Neutrophil (primary cell): ENCODE results near the gene MYRF.

ENCODE experiments used
- H3K27ac ChIP-seq: fragments of 200-600 bp; sonication (generic); 2 replicates; pipeline ENCODE4 v1.5.1; 2016; ENCODE audit warnings: mild to moderate bottlenecking, moderate library complexity
- H3K27me3 ChIP-seq: fragments of 200-600 bp; sonication (generic); 2 replicates; pipeline ENCODE4 v1.6.0; 2016; ENCODE audit warnings: mild to moderate bottlenecking
- H3K36me3 ChIP-seq: fragments of 200-600 bp; sonication (generic); 2 replicates; pipeline ENCODE4 v1.5.1; 2017
- H3K4me1 ChIP-seq, 2 experiments: fragments of 200-600 bp in 1 of 2; sonication (generic) in 1 of 2; 1 replicate in 1 of 2; 2 replicates in 1 of 2; pipeline versions ENCODE4 v1.5.1 to v1.6.1; 2013 to 2016; ENCODE audit warnings: low read depth in 1 of 2, low read length in 1 of 2, mild to moderate bottlenecking in 1 of 2, moderate library complexity in 1 of 2; ENCODE audit not compliant: control insufficient read depth in 1 of 2, insufficient read depth in 1 of 2
- H3K4me3 ChIP-seq, 2 experiments: fragments of 200-600 bp in 1 of 2; sonication (generic) in 1 of 2; 1 replicate in 1 of 2; 2 replicates in 1 of 2; pipeline ENCODE4 v1.5.1; 2013 to 2016; ENCODE audit warnings: low read depth in 1 of 2, low read length in 1 of 2, mild to moderate bottlenecking in 1 of 2, moderate library complexity in 1 of 2
- H3K9me3 ChIP-seq: fragments of 200-600 bp; sonication (generic); 2 replicates; pipeline ENCODE4 v1.5.1; 2016
- CTCF ChIP-seq: fragments of 200-600 bp; sonication (generic); IDR thresholded peaks from 2 replicates; pipeline ENCODE4 v1.5.1; 2016; ENCODE audit warnings: antibody characterized with exemption

The MYRF gene

GRCh38 chr11:61833471-61833870 is 81.0 kb downstream of the MYRF start:
- Histone ChIP-seq H3K27me3 (peaks cover 45% of the 10 kb centered on the region), H3K27ac (peak overlapping the region; percentile 90), H3K4me1 (peaks cover 38 to 51% of the 10 kb centered on the region in 2 experiments), H3K9me3 (no peaks in the 10 kb centered on the region), H3K4me3 (no peak overlapping the region), H3K36me3 (no peaks in the 10 kb centered on the region)
- no peak for TF ChIP-seq CTCF

GRCh38 chr11:61833926-61834277 is 81.5 kb downstream of the MYRF start:
- Histone ChIP-seq H3K27me3 (peaks cover 41% of the 10 kb centered on the region), H3K4me3 (no peak overlapping the region), H3K4me1 (peaks cover 34 to 47% of the 10 kb centered on the region in 2 experiments), H3K36me3 (no peaks in the 10 kb centered on the region), H3K27ac (peak overlapping the region; percentile 90), H3K9me3 (no peaks in the 10 kb centered on the region)
- TF ChIP-seq CTCF, result no peak

GRCh38 chr11:61834278-61835048 is 82.0 kb downstream of the MYRF start:
- no peaks in the 10 kb centered on the region for H3K9me3 ChIP-seq
- TF ChIP-seq CTCF, result no peak
- H3K27me3 ChIP-seq, result peaks cover 35% of the 10 kb centered on the region
- no peaks in the 10 kb centered on the region for H3K36me3 ChIP-seq
- peak overlapping the region; percentile 27 to 33 for H3K4me3 ChIP-seq
- H3K4me1 ChIP-seq, result peaks cover 30 to 42% of the 10 kb centered on the region in 2 experiments
- peak overlapping the region; percentile 90 for H3K27ac ChIP-seq

- H3K4me1 ChIP-seq, result peaks cover 30 to 42% of the 10 kb centered on the region in 2 experiments
- H3K27ac ChIP-seq, result peak overlapping the region; percentile 90
- TF ChIP-seq CTCF, result no peak
- H3K27me3 ChIP-seq, result peaks cover 18% of the 10 kb centered on the region
- H3K9me3 ChIP-seq, result no peaks in the 10 kb centered on the region
- peaks cover 7% of the 10 kb centered on the region for H3K36me3 ChIP-seq
- peak overlapping the region; percentile 22 to 33 for H3K4me3 ChIP-seq
Measured at GRCh38 chr11:61836193-61836592, 83.8 kb downstream of the MYRF start.

- Histone ChIP-seq H3K27me3 (peaks cover 5% of the 10 kb centered on the region), H3K27ac (no peak overlapping the region), H3K4me3 (no peak overlapping the region), H3K9me3 (no peaks in the 10 kb centered on the region), H3K36me3 (peaks cover 7% of the 10 kb centered on the region), H3K4me1 (peaks cover 30 to 35% of the 10 kb centered on the region in 2 experiments)
- TF ChIP-seq CTCF, result no peak
Measured at GRCh38 chr11:61837411-61838005, 85.1 kb downstream of the MYRF start.
